Measurements from ENCODE around the gene TOM1L2. TPM values are rescaled to one million over a fixed set of nuclear protein-coding genes. Genes with fewer than 3 reads are reported as not detected.

The TOM1L2 gene
- total RNA-seq, 1 experiment from 2014 or later: 35.5 TPM

- H3K36me3 ChIP-seq (ENCODE audit: control insufficient read depth, insufficient read depth, low read length): peaks cover 2% of the 10 kb centered on the region; the same call in 1 of the 2 replicates
- no peak for TF ChIP-seq CTCF (IDR thresholded peaks at IDR 0.05; ENCODE audit: insufficient read depth in 1 of 2, low read depth in 1 of 2, low read length in 1 of 2, severe bottlenecking in 1 of 2, unreplicated experiment in 1 of 2)
- no TSS peak for BruUV-seq (replicated peaks)
- no peak overlapping the region for H3K4me3 ChIP-seq (ENCODE audit: low read depth, low read length)
- no peaks in the 10 kb centered on the region for H3K27me3 ChIP-seq (replicated peaks; ENCODE audit: control insufficient read depth, insufficient read depth, low read length)
- H3K27ac Mint-ChIP-seq (ENCODE audit: unreplicated experiment): peak overlapping the region; percentile 64
- no peaks in the 10 kb centered on the region for H3K9me3 Mint-ChIP-seq (ENCODE audit: unreplicated experiment)
- peaks cover 62% of the 10 kb centered on the region for H3K36me3 Mint-ChIP-seq (ENCODE audit: insufficient read depth, unreplicated experiment)
- no peak for DNase-seq
- POLR2A ChIA-PET: no interaction called here
- no peak overlapping the region for H3K4me3 Mint-ChIP-seq (ENCODE audit: unreplicated experiment)
- intact Hi-C loops (cut with micrococcal nuclease; ENCODE audit: unreplicated experiment): no loop called here
- H3K9me3 ChIP-seq: no peaks in the 10 kb centered on the region
- no peaks in the 10 kb centered on the region for H3K4me1 ChIP-seq
- CTCF ChIA-PET: no interaction called here
- no peaks in the 10 kb centered on the region for H3K27me3 Mint-ChIP-seq (ENCODE audit: insufficient read depth, unreplicated experiment)
- no peaks in the 10 kb centered on the region for H3K4me1 Mint-ChIP-seq (ENCODE audit: low read depth, unreplicated experiment)
These were observed 171.6 kb downstream of the TOM1L2 start for GRCh38 chr17:17800504-17801021.

GRCh38 chr17:17798573-17799255, 173.5 kb downstream of the TOM1L2 start:
- no peaks in the 10 kb centered on the region for H3K4me1 ChIP-seq
- CTCF ChIA-PET: no interaction called here
- no peak overlapping the region for H3K4me3 Mint-ChIP-seq (ENCODE audit: unreplicated experiment)
- intact Hi-C loops (cut with micrococcal nuclease; ENCODE audit: unreplicated experiment): no loop called here
- no peak for DNase-seq
- no peaks in the 10 kb centered on the region for H3K4me1 Mint-ChIP-seq (ENCODE audit: low read depth, unreplicated experiment)
- H3K27me3 Mint-ChIP-seq (ENCODE audit: insufficient read depth, unreplicated experiment): no peaks in the 10 kb centered on the region
- H3K36me3 ChIP-seq (ENCODE audit: control insufficient read depth, insufficient read depth, low read length): peaks cover 1% of the 10 kb centered on the region; the same call in 1 of the 2 replicates
- no TSS peak for BruUV-seq (replicated peaks)
- H3K36me3 Mint-ChIP-seq (ENCODE audit: insufficient read depth, unreplicated experiment): peaks cover 54% of the 10 kb centered on the region
- TF ChIP-seq CTCF (IDR thresholded peaks at IDR 0.05; ENCODE audit: insufficient read depth in 1 of 2, low read depth in 1 of 2, low read length in 1 of 2, severe bottlenecking in 1 of 2, unreplicated experiment in 1 of 2): no peak
- POLR2A ChIA-PET: no interaction called here
- no peaks in the 10 kb centered on the region for H3K9me3 Mint-ChIP-seq (ENCODE audit: unreplicated experiment)
- H3K4me3 ChIP-seq (ENCODE audit: low read depth, low read length): no peak overlapping the region
- H3K27ac Mint-ChIP-seq (ENCODE audit: unreplicated experiment): no peak overlapping the region
- no peaks in the 10 kb centered on the region for H3K27me3 ChIP-seq (replicated peaks; ENCODE audit: control insufficient read depth, insufficient read depth, low read length)
- H3K9me3 ChIP-seq: no peaks in the 10 kb centered on the region

GRCh38 chr17:17798010-17798556, 174.1 kb downstream of the TOM1L2 start:
- DNase-seq: no peak
- ChIA-PET POLR2A (no interaction called here), CTCF (no interaction called here)
- Mint-ChIP-seq H3K27ac (ENCODE audit: unreplicated experiment) (no peak overlapping the region), H3K4me1 (ENCODE audit: low read depth, unreplicated experiment) (no peaks in the 10 kb centered on the region), H3K36me3 (ENCODE audit: insufficient read depth, unreplicated experiment) (peaks cover 56% of the 10 kb centered on the region), H3K4me3 (ENCODE audit: unreplicated experiment) (no peak overlapping the region), H3K27me3 (ENCODE audit: insufficient read depth, unreplicated experiment) (no peaks in the 10 kb centered on the region), H3K9me3 (ENCODE audit: unreplicated experiment) (no peaks in the 10 kb centered on the region)
- intact Hi-C loops (cut with micrococcal nuclease; ENCODE audit: unreplicated experiment): no loop called here
- Histone ChIP-seq H3K4me3 (ENCODE audit: low read depth, low read length) (no peak overlapping the region), H3K4me1 (no peaks in the 10 kb centered on the region), H3K9me3 (no peaks in the 10 kb centered on the region), H3K27me3 (replicated peaks; ENCODE audit: control insufficient read depth, insufficient read depth, low read length) (no peaks in the 10 kb centered on the region), H3K36me3 (ENCODE audit: control insufficient read depth, insufficient read depth, low read length) (peaks cover 2% of the 10 kb centered on the region; the same call in 1 of the 2 replicates)
- no TSS peak for BruUV-seq (replicated peaks)
- no peak for TF ChIP-seq CTCF (IDR thresholded peaks at IDR 0.05; ENCODE audit: insufficient read depth in 1 of 2, low read depth in 1 of 2, low read length in 1 of 2, severe bottlenecking in 1 of 2, unreplicated experiment in 1 of 2)
